Measurements from ENCODE around the gene CRY1.

Gene CRY1

DNA sequence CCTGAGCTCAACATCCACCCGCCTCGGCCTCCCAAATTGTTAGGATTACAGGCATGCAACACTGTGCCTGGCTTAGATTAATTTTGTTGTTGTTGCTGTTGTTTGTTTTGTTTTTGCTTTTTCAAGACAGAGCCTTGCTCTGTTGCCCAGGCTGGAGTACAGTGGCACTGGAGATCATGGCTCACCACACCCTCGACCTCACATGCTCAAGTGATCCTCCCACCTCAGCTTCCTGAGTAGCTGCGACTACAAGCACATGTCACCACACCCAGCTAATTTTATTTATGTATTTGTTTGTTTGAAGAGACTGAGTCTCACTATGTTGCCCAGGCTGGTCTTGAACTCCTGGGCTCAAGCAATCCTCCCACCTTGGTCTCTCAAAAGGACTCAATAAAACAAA, 26.7 kb downstream of the CRY1 start:
- Histone ChIP-seq H3K4me3 (no peak overlapping the region), H3K27ac (no peak overlapping the region)
- no peak for DNase-seq (ENCODE audit: low spot score)
- TF ChIP-seq, protein P1, sequence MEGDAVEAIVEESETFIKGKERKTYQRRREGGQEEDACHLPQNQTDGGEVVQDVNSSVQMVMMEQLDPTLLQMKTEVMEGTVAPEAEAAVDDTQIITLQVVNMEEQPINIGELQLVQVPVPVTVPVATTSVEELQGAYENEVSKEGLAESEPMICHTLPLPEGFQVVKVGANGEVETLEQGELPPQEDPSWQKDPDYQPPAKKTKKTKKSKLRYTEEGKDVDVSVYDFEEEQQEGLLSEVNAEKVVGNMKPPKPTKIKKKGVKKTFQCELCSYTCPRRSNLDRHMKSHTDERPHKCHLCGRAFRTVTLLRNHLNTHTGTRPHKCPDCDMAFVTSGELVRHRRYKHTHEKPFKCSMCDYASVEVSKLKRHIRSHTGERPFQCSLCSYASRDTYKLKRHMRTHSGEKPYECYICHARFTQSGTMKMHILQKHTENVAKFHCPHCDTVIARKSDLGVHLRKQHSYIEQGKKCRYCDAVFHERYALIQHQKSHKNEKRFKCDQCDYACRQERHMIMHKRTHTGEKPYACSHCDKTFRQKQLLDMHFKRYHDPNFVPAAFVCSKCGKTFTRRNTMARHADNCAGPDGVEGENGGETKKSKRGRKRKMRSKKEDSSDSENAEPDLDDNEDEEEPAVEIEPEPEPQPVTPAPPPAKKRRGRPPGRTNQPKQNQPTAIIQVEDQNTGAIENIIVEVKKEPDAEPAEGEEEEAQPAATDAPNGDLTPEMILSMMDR (IDR thresholded peaks at IDR 0.05) = no peak

DNA sequence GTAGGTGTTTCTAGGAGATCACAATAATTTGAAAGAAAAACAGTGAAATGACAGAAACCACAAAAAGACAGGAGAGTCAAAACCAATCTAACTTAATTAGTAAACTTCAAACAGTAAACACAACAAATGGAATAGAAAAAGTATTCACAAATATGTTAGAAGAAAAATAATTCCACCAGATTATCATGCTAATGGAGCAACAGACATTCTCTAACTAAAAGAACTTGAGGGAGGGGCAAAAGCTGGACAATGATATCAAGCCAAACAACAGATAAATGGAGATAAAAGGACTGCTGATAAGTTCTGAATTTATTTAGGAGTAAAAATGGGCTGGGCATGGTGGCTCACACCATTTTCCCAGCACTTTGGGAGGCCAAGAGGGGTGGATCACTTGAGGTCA, 28.7 kb downstream of the CRY1 start:
- no peak for DNase-seq (ENCODE audit: low spot score)
- TF ChIP-seq, protein P1 (IDR thresholded peaks at IDR 0.05) = no peak
- H3K27ac ChIP-seq = no peak overlapping the region
- no peak overlapping the region for H3K4me3 ChIP-seq

DNA sequence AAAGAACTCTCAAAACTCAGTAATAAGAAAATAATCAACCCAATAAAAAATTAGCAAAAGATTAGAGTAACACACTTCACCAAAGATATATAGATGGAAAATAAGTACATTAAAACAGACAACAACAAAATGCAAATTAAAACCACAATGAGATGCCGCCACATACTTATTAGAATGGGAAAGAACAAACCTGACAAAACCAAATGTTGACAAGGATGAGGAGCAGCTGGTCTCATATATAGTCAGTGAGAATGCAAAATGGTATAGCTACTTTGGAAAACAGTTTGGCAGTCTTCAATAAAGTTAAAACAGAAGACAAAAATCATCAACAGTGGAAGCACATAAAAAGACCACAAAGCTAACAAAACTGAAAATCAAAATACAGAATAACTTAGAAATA, 29.1 kb downstream of the CRY1 start:
- no peak overlapping the region for H3K4me3 ChIP-seq
- TF ChIP-seq, protein P1 (IDR thresholded peaks at IDR 0.05) = no peak
- no peak overlapping the region for H3K27ac ChIP-seq
- DNase-seq (ENCODE audit: low spot score) = no peak

DNA sequence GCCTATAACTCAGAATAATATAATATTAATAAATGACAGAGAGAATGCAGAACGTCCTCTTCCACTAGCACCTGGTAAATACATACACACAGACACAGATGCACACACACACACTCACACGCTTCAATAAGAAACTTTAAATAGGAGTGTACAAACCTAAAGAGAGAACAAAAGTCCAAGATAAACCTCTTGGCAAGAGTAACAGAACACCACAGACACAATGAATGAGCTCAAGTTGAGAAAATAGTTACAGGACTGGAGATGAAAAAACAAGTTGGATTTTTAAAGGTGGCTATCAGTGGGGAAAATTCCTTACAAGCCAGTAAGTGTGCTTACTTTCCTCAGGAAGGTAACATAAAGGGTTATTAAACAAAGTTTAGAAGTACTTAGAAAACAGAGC, 35.2 kb downstream of the CRY1 start:
- TF ChIP-seq, protein P1 (IDR thresholded peaks at IDR 0.05) = no peak
- no peak for DNase-seq (ENCODE audit: low spot score)
- no peak overlapping the region for H3K27ac ChIP-seq
- H3K4me3 ChIP-seq = no peak overlapping the region

DNA sequence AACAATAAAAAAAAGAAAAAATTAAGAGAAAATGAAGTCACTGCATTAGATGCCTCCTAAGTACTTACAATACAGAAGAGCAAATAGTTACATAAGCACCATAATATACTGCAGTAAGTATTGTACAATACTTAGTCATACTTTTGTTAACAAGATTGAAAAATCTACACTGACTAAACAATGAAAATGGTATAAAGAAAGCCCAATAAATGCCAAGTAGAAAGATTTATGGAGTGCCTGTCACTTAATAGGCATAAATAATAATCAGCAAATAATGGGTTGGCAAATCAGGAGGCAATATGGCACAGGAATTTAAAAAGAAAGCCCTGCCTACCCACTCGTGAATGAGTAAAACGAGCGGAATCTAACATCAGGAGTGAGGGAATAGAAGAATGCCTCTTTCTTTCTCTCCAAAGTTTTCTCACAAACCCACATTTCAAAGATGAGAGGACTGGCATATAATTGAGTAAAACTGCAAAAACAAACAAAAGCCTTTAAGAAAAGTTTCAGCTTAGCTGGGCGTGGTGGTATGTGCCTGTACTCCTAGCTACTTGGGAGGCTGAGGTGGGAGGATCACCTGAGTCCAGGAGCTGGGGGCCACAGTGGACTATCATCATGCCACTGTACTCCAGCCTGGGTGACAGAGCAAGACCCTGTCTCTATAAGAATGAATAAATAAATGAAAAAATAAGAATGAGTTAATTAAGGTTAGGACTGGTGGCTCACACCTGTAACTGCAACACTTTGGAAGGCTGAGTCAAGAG, 36.1 kb downstream of the CRY1 start:
- Histone ChIP-seq H3K4me3 (no peak overlapping the region), H3K27ac (no peak overlapping the region)
- TF ChIP-seq, protein P1 (IDR thresholded peaks at IDR 0.05) = no peak
- DNase-seq (ENCODE audit: low spot score) = no peak

DNA sequence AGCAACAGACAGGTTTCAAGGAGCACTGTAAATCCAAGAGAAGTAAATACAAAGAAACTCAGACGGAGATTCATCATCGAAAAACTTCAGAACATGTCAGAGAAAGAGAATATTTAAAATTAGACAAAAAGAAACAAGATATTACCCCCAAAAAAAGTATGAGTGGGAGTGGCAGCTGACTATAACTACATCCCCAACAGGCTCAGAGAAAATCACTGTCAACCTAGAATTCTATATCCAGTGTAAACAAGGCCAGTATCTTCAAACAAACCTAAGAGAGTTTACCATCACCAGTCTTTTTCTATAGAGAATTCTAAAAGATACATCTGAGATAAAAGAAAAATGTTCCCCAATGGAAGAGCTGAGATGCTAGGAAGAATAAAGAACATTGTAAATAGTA, 39.6 kb downstream of the CRY1 start:
- TF ChIP-seq, protein P1 (IDR thresholded peaks at IDR 0.05) = no peak
- no peak overlapping the region for H3K4me3 ChIP-seq
- DNase-seq (ENCODE audit: low spot score) = no peak
- no peak overlapping the region for H3K27ac ChIP-seq

DNA sequence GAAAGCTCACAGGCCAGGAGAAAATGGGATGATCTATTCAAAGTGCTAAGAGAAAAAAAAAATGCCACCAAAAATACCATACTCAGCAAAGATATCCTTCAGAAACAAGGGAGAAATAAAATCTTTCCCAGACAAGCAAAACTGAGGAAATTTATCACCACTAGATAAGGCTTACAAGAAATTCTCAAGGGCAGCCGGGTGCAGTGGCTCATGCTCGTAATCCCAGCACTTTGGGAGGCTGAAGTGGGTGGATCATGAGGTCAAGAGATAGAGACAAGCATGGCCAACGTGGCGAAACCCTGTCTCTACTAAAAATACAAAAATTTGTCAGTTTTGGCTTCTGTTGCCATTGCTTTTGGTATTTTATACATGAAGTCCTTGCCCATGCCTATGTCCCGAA, 48.2 kb downstream of the CRY1 start:
- DNase-seq (ENCODE audit: low spot score) = no peak
- Histone ChIP-seq H3K4me3 (no peak overlapping the region), H3K27ac (no peak overlapping the region)
- TF ChIP-seq, protein P1 (IDR thresholded peaks at IDR 0.05) = no peak
